GM21381 (cell line): Measurements from ENCODE around the gene GIMAP4.
"Not testable (repeated sequence)": the region's sequence is repeated elsewhere in the genome, so short reads cannot be mapped to it uniquely, and the experiment has no call there.

ENCODE experiments used
- ATAC-seq: cut with Tn5 transposase; IDR thresholded peaks from one replicate; pipeline ENCODE4 v1.9.1; 2021; ENCODE audit warnings: mild to moderate bottlenecking, moderate library complexity; ENCODE audit not compliant: unreplicated experiment

GIMAP4 gene

GRCh38 chr7:150579979-150580637 is 12.9 kb downstream of the GIMAP4 start:
- not testable (repeated sequence) for ATAC-seq

GRCh38 chr7:150580638-150581394 is 13.6 kb downstream of the GIMAP4 start:
- ATAC-seq: no peak

- ATAC-seq: no peak
Measured at GRCh38 chr7:150585199-150585598, 18.0 kb downstream of the GIMAP4 start.

- ATAC-seq: no peak
Measured at GRCh38 chr7:150586068-150586784, 19.0 kb downstream of the GIMAP4 start.

- no peak for ATAC-seq
Measured at GRCh38 chr7:150586785-150587152, 19.6 kb downstream of the GIMAP4 start.

- no peak for ATAC-seq
Measured at GRCh38 chr7:150587551-150587950, 20.4 kb downstream of the GIMAP4 start.

- ATAC-seq: no peak
Measured at GRCh38 chr7:150594805-150595204, 27.6 kb downstream of the GIMAP4 start.

GRCh38 chr7:150595361-150595760 is 28.2 kb downstream of the GIMAP4 start:
- ATAC-seq: no peak

- not testable (repeated sequence) for ATAC-seq
Measured at GRCh38 chr7:150603600-150603999, 36.4 kb downstream of the GIMAP4 start.

GRCh38 chr7:150610233-150610632 is 43.0 kb downstream of the GIMAP4 start:
- ATAC-seq: no peak

- ATAC-seq: no peak
Measured at GRCh38 chr7:150612925-150613324, 45.7 kb downstream of the GIMAP4 start.

GRCh38 chr7:150613880-150614279 is 46.7 kb downstream of the GIMAP4 start:
- ATAC-seq: no peak

- not testable (repeated sequence) for ATAC-seq
Measured at GRCh38 chr7:150614426-150614825, 47.2 kb downstream of the GIMAP4 start.

- ATAC-seq: not testable (repeated sequence)
Measured at GRCh38 chr7:150615221-150615755, 48.1 kb downstream of the GIMAP4 start.

GRCh38 chr7:150620061-150620460 is 52.9 kb downstream of the GIMAP4 start:
- no peak for ATAC-seq

- no peak for ATAC-seq
Measured at GRCh38 chr7:150620617-150621371, 53.6 kb downstream of the GIMAP4 start.

- ATAC-seq: peak; percentile 49
Measured at GRCh38 chr7:150621376-150621775, 54.2 kb downstream of the GIMAP4 start.
